ENCODE data around the gene ZNF665.
"Not testable (repeated sequence)": the region's sequence is repeated elsewhere in the genome, so short reads cannot be mapped to it uniquely, and the experiment has no call there.

Gene ZNF665

DNA sequence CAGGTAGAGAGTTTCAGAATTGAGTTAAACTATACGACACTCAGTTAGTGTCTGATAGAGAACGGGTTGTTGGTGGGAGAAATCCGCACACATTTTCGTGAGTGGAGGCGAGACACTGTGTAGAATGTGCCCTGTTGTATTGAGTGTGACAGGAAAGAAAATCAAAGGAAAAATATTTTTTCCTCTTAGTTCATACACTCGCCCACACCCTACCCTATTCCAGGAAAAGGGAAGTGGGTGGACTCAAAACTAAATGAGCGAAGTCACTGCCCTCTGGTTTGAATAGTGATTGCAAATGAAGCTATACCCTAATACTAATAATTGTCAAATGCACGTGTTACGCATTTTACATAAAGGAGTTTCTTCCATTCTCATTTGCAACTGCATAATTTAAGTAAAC lies 36.3 kb downstream of the ZNF665 start:
- no peak for DNase-seq

DNA sequence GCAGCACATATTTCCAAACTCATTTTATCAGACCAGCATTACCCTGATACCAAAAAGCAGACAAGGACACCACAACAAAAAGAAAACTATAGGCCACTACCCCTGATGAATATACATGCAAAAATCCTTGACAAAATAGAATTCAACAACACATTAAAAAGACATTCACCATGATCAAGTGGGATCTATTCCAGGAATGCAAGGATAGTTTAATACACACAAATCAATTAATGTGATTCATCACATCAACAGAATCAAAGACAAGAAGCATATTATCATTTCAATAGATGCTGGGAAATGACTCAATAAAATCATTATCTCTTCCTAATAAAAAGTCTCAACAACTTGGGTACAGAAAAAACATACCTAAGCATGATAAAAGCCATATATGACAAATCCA lies 45.5 kb downstream of the ZNF665 start:
- DNase-seq = no peak

DNA sequence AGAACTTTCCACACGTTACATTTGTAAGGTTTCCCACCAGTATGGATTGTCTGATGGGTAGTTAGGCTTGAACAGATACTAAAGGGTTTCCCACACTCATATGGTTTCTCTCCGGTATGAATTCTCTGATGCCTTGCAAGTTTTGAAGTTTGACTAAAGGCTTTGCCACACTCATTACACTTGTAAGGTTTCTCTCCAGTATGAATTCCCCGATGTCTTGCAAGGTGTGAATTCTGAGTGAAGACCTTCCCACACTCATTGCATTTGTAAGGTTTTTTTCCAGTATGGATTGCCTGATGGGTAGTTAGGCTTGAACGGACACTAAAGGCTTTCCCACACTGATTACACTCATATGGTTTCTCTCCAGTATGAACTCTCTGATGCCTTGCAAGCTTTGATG lies 52.8 kb downstream of the ZNF665 start:
- no peak for DNase-seq

DNA sequence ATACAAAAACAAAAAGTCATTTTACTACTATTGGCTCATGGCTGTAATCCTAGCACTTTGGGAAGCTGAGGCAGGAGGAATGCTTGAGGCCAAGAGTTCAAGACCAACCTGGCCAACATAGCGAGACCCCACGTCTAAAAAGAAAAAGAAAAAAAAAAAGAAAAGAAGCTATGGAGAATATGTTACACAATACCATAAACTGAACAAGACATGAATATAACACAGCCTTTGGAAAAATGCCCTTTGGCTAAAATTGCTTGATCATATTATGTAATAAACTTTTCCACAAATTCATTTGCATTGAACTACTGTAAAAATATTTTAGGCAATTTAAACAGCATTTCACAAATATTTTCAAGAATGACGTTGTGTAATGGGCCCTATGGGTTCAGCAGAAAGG lies 56.7 kb downstream of the ZNF665 start:
- no peak for DNase-seq

DNA sequence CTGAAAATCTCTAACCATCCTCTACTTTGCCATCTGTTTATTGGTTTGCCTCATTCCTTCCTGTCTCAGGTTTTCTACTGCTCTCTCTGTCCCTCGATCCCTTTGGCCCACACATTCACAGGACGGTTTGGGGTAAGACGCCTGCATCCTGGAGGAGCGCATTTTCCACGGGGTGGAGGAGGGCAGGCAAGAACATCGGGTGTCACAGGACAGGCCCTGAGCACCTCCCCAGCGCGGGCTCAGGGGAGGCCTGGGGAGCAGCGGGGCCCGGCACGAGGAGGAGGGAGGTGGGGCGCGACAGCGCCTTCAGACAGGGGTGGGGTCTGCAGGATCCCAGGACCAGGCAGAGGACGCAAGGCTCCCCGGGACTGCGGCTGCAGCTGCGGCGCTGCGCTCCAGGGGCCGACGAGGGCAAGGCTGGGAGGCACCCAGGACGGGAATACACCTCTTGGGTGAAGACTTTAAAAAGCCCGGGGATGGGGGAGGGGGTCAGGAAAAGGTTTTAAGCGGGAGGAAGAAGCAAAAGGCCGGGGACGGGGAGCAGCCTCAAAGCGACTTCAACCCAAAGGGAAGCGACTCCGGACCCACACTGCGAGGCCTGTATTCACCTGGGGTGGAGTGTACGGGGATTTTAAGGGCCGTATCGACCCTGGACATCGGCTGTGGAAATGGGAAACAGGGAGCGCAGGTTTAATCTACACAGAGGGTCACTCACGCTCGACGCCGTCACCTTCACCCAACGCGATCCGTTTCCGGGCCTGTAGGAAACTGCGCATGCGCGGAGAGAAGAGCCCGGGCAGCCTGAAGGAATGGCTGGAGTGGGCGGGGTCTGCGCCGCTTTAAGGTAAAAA lies 60.8 kb downstream of the ZNF665 start, which contains the start of gene ZNF415:
Gene ZNF415, minus strand, starts transcription at position 770 of the 851 bp plus-strand sequence. CDS start 10,234 bp downstream, outside the sequence.
- DNase-seq = no peak

DNA sequence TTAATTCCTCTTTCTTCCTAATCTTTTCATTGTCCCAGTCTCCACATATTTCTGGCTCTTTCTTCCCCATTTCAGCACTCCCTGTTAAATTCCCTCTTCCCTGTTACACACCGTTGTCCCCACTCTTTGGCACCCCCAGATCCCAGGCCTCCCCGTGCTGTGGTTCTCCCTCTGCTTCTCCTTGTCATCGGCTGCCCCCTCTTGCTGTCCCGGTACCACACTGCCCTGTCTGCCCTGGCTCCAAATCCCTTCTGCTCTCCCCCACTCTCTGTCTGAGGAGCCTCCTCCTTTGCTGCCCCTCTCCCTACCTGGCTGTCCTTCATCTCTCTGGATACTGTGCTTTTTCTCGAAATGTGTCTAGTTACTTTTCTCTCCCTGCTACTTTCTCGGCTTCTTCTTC lies 61.4 kb downstream of the ZNF665 start:
- no peak for DNase-seq

DNA sequence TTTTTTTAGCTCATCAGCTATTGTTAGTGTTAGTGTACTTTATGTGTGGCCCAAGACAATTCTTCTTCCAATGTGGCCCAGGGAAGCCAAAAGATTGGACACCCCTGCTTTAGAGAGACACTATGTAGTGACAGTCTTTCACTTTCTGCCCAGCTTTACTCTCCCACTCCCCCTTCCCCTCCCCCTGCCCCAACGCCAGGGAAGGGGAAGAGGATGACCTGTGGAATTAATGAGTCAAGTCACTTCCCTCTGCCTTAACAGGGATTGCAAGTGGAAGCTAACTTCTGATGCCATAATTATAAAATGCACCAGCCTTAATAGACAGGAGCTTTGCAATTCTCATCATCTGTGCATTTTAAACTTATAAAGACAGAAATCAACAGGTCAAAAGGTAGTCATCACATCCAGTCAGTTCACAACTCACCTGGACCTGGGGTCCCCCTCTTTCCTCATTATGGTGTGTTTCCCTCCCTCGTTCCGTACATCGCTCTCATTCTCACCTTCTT lies 62.0 kb downstream of the ZNF665 start:
- DNase-seq = no peak

DNA sequence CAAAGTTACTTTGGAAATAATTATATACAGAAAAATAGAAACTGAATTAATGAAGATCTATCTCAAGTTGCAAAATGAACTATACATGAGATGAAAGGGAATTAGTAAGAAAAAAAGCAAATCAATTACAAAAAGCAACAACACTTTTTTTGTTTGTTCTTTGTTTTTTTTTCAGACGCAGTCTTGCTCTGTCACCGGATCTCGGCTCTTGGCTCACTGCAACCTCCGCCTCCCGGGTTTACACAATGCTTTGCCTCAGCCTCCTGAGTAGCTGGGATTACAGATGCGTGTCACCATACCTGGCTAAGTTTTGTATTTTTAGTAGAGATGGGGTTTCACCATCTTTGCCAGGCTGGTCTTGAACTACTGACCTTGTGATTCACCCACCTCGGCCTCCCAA lies 62.7 kb downstream of the ZNF665 start:
- DNase-seq = no peak

DNA sequence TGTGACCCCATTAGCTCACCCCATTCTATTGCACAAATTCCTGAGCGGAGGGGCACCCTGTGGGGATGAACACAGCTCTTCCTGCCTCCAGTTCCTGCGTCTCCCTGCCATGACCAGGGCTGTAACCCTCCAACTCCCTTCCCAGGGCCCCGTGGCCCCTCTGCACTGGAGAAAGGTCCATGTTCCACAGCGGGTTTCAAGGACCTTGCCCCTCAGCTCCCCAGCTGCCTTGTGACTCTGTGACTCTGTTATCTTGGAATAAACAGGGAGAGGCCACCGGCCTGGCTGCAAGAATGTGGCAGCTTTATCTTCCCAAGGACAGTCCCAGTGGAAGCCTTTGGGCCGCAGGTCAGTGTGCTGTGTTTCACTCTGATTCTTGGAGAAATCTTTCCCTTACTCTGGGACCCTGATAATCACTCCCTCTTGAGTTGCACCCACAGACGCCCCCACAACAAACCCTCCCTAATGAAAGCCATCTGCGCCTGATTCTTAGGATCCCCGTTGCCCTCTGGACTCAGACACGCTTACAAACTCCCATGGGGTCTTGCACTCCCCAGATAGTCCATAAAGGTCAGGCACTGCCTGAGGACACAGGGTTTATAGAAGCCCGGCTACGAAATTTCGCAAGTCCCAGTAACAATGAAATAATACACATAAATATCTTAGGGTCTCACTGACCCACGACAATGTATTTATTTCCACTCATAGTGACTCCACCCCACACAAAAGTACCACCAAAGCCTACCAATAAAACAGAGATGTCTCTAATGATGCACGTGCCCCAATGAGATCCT lies 66.2 kb downstream of the ZNF665 start:
- not testable (repeated sequence) for DNase-seq

DNA sequence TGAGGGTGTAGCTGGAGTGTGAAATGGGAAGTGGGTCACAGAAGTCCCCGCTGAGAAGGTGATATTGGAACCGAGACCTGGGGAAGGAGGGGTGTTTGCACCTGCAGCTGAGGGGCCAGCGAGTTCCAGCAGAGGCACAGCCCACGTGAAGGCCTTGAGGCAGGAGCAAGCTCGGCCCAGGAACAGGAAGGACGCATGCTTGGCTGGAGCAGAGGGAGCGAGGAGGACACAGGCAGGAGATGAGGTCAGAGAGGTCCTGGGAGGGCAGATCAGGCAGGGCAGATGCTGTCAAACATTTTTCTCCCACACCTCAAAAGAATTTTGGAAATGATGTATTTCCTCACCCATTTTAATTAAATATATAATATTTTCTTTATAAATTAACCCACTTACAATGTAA lies 69.8 kb downstream of the ZNF665 start:
- DNase-seq = no peak

Data from NCI-H446 treated with DMSO at 0.1 percent for 48 hours (cell line).